ENCODE measurements around the gene ZNRF3.

The ZNRF3 gene

GRCh38 chr22:28921585-28921879 lies 38.2 kb downstream of the ZNRF3 start:
- H3K4me3 ChIP-seq (replicated peaks; ENCODE audit: low read depth, low read length): no peak overlapping the region
- no peak for DNase-seq (ENCODE audit: extremely low read depth, low read depth)
- no peak for TF ChIP-seq CTCF (IDR thresholded peaks at IDR 0.05; ENCODE audit: low read depth, low read length, missing control alignments)

GRCh38 chr22:28922540-28923244 lies 39.3 kb downstream of the ZNRF3 start:
- no peak for DNase-seq (ENCODE audit: extremely low read depth, low read depth)
- TF ChIP-seq CTCF (IDR thresholded peaks at IDR 0.05; ENCODE audit: low read depth, low read length, missing control alignments): no peak
- no peak overlapping the region for H3K4me3 ChIP-seq (replicated peaks; ENCODE audit: low read depth, low read length)

GRCh38 chr22:28923826-28924732 lies 40.7 kb downstream of the ZNRF3 start:
- no peak overlapping the region for H3K4me3 ChIP-seq (replicated peaks; ENCODE audit: low read depth, low read length)
- no peak for TF ChIP-seq CTCF (IDR thresholded peaks at IDR 0.05; ENCODE audit: low read depth, low read length, missing control alignments)
- DNase-seq (ENCODE audit: extremely low read depth, low read depth): no peak

GRCh38 chr22:28925916-28926315 lies 42.5 kb downstream of the ZNRF3 start:
- TF ChIP-seq CTCF (IDR thresholded peaks at IDR 0.05; ENCODE audit: low read depth, low read length, missing control alignments): no peak
- no peak overlapping the region for H3K4me3 ChIP-seq (replicated peaks; ENCODE audit: low read depth, low read length)
- DNase-seq (ENCODE audit: extremely low read depth, low read depth): no peak

- TF ChIP-seq CTCF (IDR thresholded peaks at IDR 0.05; ENCODE audit: low read depth, low read length, missing control alignments): no peak
- H3K4me3 ChIP-seq (replicated peaks; ENCODE audit: low read depth, low read length): no peak overlapping the region
- no peak for DNase-seq (ENCODE audit: extremely low read depth, low read depth)
These were observed 44.3 kb downstream of the ZNRF3 start for GRCh38 chr22:28927630-28928029.

- H3K4me3 ChIP-seq (replicated peaks; ENCODE audit: low read depth, low read length): no peak overlapping the region
- no peak for DNase-seq (ENCODE audit: extremely low read depth, low read depth)
- no peak for TF ChIP-seq CTCF (IDR thresholded peaks at IDR 0.05; ENCODE audit: low read depth, low read length, missing control alignments)
These were observed 45.8 kb downstream of the ZNRF3 start for GRCh38 chr22:28929197-28929596.

Data from HFF-Myc (cell line).